ENCODE data around the gene ADORA2B. TPM values are rescaled to one million over a fixed set of nuclear protein-coding genes. Genes with fewer than 3 reads are reported as not detected.
"Not testable (repeated sequence)": the region's sequence is repeated elsewhere in the genome, so short reads cannot be mapped to it uniquely, and the experiment has no call there.

Gene ADORA2B
- polyA plus RNA-seq (2012; ENCODE audit: insufficient read depth, insufficient read length), result 11.2 TPM

DNA sequence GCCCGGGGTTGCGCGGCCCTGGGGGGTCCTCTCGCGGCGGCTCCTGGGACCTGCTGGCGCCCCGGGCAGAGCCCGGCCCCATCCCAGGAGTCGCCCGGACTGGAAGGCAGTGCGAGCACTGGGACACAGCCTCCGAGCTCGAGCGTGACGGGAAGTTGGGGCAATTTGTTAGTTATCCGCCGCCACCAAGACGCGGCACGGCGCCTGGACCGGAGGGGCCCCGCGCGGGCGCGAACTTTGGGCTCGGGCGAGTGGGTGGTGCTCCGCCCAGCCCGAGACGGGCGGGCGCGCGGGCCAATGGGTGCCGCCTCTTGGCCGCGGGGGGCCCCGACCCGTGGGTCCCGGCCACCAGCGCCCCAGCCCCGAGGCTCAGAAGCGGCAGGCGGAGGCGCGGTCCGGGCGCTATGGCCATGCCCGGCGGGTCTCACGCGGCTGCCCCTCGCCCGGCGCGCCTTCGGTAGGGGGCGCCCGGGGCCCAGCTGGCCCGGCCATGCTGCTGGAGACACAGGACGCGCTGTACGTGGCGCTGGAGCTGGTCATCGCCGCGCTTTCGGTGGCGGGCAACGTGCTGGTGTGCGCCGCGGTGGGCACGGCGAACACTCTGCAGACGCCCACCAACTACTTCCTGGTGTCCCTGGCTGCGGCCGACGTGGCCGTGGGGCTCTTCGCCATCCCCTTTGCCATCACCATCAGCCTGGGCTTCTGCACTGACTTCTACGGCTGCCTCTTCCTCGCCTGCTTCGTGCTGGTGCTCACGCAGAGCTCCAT, at the start of gene ADORA2B:
Gene ADORA2B, plus strand, starts transcription at position 372 of the 768 bp plus-strand sequence. Its CDS starts 119 bp downstream, at position 491.
- peak within 1 kb of the TSS; percentile 62 for H3K4me3 ChIP-seq (ENCODE audit: low read length)
- no peak for DNase-seq (ENCODE audit: low read depth, low spot score)

DNA sequence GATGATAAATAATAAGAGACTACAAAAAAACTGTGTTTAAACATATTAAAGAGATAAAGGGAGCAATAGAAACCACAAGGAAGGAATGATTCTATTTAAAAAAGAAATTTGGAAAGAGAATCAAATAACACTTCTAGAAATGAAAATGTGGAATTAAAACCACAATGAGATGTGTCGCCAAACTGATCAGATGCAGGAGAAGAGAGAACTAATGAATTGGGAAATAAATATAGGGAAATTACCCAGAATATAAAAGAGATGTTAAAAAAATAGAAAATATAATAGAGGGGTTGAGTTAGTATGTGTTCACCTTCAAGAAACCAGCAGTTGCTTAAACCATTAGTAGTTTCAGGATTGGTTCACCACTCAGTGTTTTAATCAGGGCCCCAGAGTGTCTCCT, 48.7 kb upstream of the ADORA2B start:
- DNase-seq (ENCODE audit: low read depth, low spot score), result no peak

GRCh38 chr17:15896834-15897233, 48.1 kb upstream of the ADORA2B start:
- DNase-seq (ENCODE audit: low read depth, low spot score), result no peak
- H3K4me3 ChIP-seq (ENCODE audit: low read length), result no peak overlapping the region

More for the DNA sequence above, 48.7 kb upstream of the ADORA2B start:
- H3K4me3 ChIP-seq (ENCODE audit: low read length), result no peak overlapping the region

DNA sequence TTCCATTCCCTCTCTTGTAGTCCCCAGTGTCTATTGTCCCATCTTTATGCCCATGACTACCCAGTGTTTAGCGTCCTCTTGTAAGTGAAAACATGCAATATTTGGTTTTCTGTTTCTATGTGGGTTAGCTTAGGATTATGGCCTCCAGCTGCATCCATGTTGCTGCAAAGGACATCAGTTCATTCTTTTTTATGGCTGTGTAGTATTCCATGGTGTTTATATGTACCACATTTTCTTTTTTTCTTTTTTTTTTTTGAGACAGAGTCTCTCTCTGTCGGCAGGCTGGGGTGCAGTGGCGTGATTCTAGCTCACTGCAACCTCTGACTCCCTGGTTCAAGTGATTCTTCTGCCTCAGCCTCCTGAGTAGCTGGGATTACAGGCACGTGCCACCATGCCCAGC, 45.3 kb upstream of the ADORA2B start:
- H3K4me3 ChIP-seq (ENCODE audit: low read length); DNase-seq (ENCODE audit: low read depth, low spot score): not testable (repeated sequence)

GRCh38 chr17:15900871-15901270, 44.1 kb upstream of the ADORA2B start:
- H3K4me3 ChIP-seq (ENCODE audit: low read length), result no peak overlapping the region
- no peak for DNase-seq (ENCODE audit: low read depth, low spot score)

DNA sequence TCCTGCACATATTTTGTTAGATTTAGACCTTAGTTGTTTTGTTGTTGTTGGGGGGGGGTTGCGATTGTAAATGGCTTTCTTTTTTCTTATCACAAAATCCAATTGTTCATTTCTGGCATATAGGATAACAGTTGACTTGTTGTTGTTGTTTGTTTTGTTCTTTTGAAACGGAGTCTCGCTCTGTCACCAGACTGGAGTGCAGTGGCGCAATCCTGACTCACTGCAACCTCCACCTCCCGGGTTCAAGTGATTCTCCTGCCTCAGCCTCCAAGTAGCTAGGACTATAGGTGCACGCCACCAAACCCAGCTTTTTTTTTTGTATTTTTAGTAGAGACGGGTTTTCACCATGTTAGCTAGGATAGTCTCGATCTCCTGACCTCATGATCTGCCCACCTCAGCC, 39.7 kb upstream of the ADORA2B start:
- H3K4me3 ChIP-seq (ENCODE audit: low read length); DNase-seq (ENCODE audit: low read depth, low spot score): not testable (repeated sequence)

DNA sequence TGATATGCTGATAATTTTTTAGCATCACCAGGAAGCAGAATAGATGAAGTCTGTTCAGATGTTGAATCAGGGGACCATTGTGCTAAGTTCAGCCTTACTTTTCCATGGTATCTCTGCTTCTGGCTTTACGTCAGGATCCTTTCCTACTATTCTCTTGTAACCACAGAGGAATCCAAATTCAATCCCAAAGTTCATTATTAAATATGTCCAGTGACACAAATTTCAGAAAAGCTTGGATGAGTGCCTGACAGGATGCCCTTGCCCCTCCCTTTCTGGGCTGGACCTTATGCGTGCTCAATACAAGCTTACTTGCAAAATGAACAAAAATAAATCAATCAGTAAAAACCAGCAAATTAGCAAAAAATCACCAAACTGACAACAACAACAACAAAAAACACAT, 37.6 kb upstream of the ADORA2B start:
- no peak overlapping the region for H3K4me3 ChIP-seq (ENCODE audit: low read length)
- DNase-seq (ENCODE audit: low read depth, low spot score), result no peak

GRCh38 chr17:15908378-15908777, 36.6 kb upstream of the ADORA2B start:
- no peak for DNase-seq (ENCODE audit: low read depth, low spot score)
- no peak overlapping the region for H3K4me3 ChIP-seq (ENCODE audit: low read length)

- no peak overlapping the region for H3K4me3 ChIP-seq (ENCODE audit: low read length)
- no peak for DNase-seq (ENCODE audit: low read depth, low spot score)
These were observed 35.4 kb upstream of the ADORA2B start for GRCh38 chr17:15909481-15909991.

GRCh38 chr17:15910791-15911190, 34.1 kb upstream of the ADORA2B start:
- H3K4me3 ChIP-seq (ENCODE audit: low read length), result no peak overlapping the region
- DNase-seq (ENCODE audit: low read depth, low spot score), result no peak

GRCh38 chr17:15911701-15912100, 33.2 kb upstream of the ADORA2B start:
- not testable (repeated sequence) for H3K4me3 ChIP-seq (ENCODE audit: low read length); DNase-seq (ENCODE audit: low read depth, low spot score)

- no peak for DNase-seq (ENCODE audit: low read depth, low spot score)
- H3K4me3 ChIP-seq (ENCODE audit: low read length), result no peak overlapping the region
These were observed 32.4 kb upstream of the ADORA2B start for GRCh38 chr17:15912416-15912955.

- DNase-seq (ENCODE audit: low read depth, low spot score), result no peak
These were observed 31.1 kb upstream of the ADORA2B start for GRCh38 chr17:15913826-15914225.

GRCh38 chr17:15914400-15915170, 30.3 kb upstream of the ADORA2B start:
- no peak overlapping the region for H3K4me3 ChIP-seq (ENCODE audit: low read length)
- DNase-seq (ENCODE audit: low read depth, low spot score), result no peak

More at GRCh38 chr17:15913826-15914225, 31.1 kb upstream of the ADORA2B start:
- H3K4me3 ChIP-seq (ENCODE audit: low read length), result no peak overlapping the region

DNA sequence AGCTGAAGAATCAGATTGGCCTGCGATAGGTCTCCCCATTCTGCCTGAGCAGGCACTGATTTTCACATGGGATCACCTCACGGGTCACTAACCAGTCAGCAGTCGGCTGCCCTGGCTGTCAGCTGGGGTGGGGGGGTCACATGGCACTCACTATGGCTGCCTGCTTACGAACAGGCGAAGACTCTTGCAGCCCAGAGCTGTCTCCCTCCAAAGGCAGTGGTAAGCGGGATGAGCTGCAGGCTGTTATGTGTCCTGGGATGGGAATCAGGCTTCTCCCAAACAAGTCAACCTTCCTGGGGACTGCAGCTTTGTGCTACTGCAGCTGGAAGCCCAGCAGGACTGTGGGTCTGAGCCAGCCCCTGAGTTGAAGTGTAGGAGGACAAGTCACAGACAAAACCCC, 29.0 kb upstream of the ADORA2B start:
- H3K4me3 ChIP-seq (ENCODE audit: low read length), result no peak overlapping the region
- no peak for DNase-seq (ENCODE audit: low read depth, low spot score)

DNA sequence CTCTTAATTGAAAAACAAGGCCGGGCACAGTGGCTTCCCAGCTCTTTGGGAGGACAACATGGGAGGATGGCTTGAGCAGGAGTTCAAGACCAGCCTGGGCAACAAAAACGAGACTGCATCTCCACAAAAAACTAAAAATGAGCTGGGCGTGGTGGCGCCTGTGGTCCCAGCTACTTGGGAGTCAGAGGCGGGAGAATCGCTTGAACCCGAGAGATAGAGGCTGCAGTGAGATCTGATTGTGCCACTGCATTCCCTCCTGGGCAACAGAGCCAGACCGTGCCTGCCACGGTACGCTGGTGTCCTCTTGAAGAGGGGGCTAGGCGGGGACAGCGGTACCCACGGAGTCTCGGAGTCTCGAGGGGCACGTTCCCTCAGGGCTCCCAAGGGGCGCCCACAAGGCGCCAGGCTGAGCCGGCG, 27.9 kb upstream of the ADORA2B start:
- no peak for DNase-seq (ENCODE audit: low read depth, low spot score)
- no peak overlapping the region for H3K4me3 ChIP-seq (ENCODE audit: low read length)

DNA sequence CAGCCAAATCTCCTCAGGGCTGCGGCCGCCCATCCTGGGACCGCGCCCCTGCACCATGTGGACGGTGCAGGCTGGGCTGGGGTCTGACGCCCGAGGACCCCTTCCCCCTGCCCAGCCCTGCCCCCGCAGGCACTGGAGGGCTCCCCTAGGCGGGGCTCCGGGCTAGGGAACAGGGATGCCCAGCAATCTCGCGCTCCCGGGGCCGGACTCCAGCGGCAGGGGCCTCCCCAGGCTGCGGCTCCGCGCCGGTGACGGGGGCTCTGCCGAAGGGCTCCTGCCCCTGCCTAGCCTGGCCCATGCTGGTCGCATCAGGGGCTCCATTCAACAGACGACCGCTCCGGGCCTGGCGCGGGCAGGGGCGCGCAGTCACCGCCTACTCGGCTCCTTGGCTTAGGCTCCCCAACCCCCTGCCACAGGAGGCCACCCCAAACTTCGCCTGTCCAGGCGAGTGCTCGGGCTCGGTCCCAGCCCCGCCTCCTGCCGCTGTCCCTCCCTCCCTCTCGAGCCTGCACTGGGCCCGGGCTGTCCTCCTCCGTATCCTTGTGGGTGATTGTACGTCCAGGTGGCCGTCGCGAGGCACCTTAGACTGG, 27.4 kb upstream of the ADORA2B start:
- H3K4me3 ChIP-seq (ENCODE audit: low read length), result no peak overlapping the region
- no peak for DNase-seq (ENCODE audit: low read depth, low spot score)

DNA sequence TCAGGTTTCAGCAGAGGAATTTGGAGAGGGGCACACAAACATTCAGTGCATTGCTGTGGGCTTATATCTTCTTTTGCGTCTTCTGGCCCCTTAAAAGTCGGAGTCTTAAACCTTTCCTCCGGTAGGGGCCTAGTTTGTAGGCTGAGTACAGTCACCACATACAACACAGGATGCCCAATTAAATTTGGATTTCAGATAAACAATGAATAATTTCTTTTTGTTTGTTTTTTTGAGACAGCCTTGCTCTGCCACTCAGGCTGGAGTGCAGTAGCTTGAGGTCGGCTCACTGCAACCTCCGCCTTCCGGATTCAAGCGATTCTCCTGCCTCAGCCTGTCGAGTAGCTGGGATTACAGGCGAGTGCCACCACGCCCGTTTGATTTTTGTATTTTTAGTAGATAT, 26.7 kb upstream of the ADORA2B start:
- no peak overlapping the region for H3K4me3 ChIP-seq (ENCODE audit: low read length)
- DNase-seq (ENCODE audit: low read depth, low spot score), result no peak

DNA sequence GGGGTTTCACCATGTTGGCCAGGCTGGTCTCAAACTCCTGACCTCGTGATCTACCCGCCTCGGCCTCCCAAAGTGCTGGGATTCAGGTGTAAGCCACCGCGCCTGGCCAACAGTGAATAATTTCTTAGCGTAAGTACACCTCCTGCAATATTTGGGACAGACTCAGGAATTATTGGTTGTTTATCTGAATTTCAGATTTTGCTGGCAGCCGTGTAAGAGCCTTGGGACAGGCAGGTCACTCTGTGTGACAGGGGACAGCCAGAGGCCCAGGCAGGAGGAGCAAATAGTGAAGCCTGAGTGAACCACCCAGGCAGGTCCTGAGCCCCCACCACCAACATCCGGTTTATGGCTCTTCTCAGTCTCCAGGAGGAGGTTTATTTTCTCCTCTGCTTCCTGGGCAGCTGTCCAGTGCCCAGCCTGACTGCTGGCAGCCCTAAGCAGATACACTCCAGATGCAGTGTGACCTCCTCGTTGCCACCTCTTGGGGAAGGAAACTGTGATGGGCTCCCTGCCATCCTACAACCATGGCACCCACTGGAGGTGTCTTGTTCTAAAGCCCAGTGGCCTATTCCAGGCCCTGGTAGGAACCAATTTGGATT, 26.2 kb upstream of the ADORA2B start:
- H3K4me3 ChIP-seq (ENCODE audit: low read length), result no peak overlapping the region
- DNase-seq (ENCODE audit: low read depth, low spot score), result no peak

Measured in Jurkat, Clone E6-1 (cell line).